ENCODE measurements around the gene TXNL4B.

DNA sequence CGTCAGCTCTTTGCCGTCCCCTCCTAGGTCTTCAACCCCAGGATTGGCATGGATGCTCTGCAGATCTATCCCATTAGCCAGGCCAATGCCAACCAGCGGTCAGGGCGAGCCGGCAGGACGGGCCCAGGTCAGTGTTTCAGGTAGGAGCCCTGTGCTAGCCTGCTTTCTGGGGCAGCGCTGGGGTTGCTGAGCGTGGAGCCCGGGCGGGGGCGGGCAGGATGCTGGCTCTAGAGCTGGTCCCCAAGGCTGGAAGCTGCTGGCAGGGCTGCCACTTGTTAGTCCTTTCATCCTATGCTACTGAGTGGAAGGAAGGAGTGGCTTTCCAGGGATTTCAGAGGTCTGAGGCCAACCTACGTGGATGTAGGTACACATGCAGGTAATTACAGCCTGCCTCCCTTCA lies 12.6 kb upstream of the TXNL4B start:
- TF ChIP-seq POLR2AphosphoS5 (IDR thresholded peaks at IDR 0.05; ENCODE audit: low read depth, low read length), result no peak
- TF ChIP-seq SIN3A (IDR thresholded peaks at IDR 0.05; ENCODE audit: borderline replicate concordance, insufficient read depth, low read depth, low read length), result no peak
- TF ChIP-seq, protein P1, sequence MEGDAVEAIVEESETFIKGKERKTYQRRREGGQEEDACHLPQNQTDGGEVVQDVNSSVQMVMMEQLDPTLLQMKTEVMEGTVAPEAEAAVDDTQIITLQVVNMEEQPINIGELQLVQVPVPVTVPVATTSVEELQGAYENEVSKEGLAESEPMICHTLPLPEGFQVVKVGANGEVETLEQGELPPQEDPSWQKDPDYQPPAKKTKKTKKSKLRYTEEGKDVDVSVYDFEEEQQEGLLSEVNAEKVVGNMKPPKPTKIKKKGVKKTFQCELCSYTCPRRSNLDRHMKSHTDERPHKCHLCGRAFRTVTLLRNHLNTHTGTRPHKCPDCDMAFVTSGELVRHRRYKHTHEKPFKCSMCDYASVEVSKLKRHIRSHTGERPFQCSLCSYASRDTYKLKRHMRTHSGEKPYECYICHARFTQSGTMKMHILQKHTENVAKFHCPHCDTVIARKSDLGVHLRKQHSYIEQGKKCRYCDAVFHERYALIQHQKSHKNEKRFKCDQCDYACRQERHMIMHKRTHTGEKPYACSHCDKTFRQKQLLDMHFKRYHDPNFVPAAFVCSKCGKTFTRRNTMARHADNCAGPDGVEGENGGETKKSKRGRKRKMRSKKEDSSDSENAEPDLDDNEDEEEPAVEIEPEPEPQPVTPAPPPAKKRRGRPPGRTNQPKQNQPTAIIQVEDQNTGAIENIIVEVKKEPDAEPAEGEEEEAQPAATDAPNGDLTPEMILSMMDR (IDR thresholded peaks at IDR 0.05), result no peak

Measured in Panc1 (cell line).